Keratinocyte (primary cell): Measurements from ENCODE around the gene NAP1L4. TPM values are rescaled to one million over a fixed set of nuclear protein-coding genes. Genes with fewer than 3 reads are reported as not detected.

Experiments used
- DNase-seq: peaks from one replicate; pipeline ENCODE4 v3.0.0-alpha.2; 2011; ENCODE audit warnings: low read depth, missing footprints, low spot score
- FAIRE-seq: peaks from 2 replicates; lab custom pipeline; 2011; peaks lifted over from hg19 to GRCh38; lab: Jason Lieb, UNC
- H2AFZ ChIP-seq: 2 replicates; pipeline ENCODE4 v1.6.0; 2012; ENCODE audit warnings: low read length, control low read depth, inconsistent platforms; ENCODE audit not compliant: control insufficient read depth
- H3K27ac ChIP-seq: 2 replicates; pipeline ENCODE4 v1.5.1; 2011; ENCODE audit warnings: low read length; ENCODE audit not compliant: control insufficient read depth, insufficient read depth
- H3K27me3 ChIP-seq: 3 replicates; pipeline ENCODE4 v1.6.0; 2011; ENCODE audit warnings: low read length; ENCODE audit not compliant: control insufficient read depth, insufficient read depth; ENCODE audit errors: extremely low read depth
- H3K36me3 ChIP-seq, 2 experiments: 2 replicates in 1 of 2; 3 replicates in 1 of 2; pipeline ENCODE4 v1.5.1; 2011; ENCODE audit warnings: low read length in 2 of 2, mild to moderate bottlenecking in 1 of 2; ENCODE audit not compliant: control insufficient read depth in 2 of 2, insufficient read depth in 2 of 2; ENCODE audit errors: extremely low read depth in 1 of 2
- H3K4me1 ChIP-seq: 3 replicates; pipeline ENCODE4 v1.5.1; 2011; ENCODE audit warnings: low read length; ENCODE audit not compliant: control insufficient read depth, insufficient read depth; ENCODE audit errors: extremely low read depth
- H3K4me2 ChIP-seq: 3 replicates; pipeline ENCODE4 v1.6.0; 2011; ENCODE audit warnings: low read depth, low read length; ENCODE audit not compliant: control insufficient read depth, insufficient read depth; ENCODE audit errors: extremely low read depth
- H3K4me3 ChIP-seq, 3 experiments: fragments of 200-600 bp in 1 of 3; sonication (generic) in 1 of 3; 2 replicates in 2 of 3; 3 replicates in 1 of 3; pipeline ENCODE4 v1.5.1; 2011 to 2016; ENCODE audit warnings: low read length in 3 of 3, mild to moderate bottlenecking in 3 of 3, control low read depth in 2 of 3, inconsistent platforms in 1 of 3, low read depth in 1 of 3, mixed read lengths in 1 of 3, mixed run types in 1 of 3, moderate library complexity in 1 of 3; ENCODE audit not compliant: control insufficient read depth in 2 of 3, insufficient read depth in 2 of 3; ENCODE audit errors: extremely low read depth in 1 of 3
- H3K79me2 ChIP-seq: 2 replicates; pipeline ENCODE4 v1.6.0; 2012; ENCODE audit warnings: low read length; ENCODE audit not compliant: control insufficient read depth, insufficient read depth
- H3K9ac ChIP-seq: 3 replicates; pipeline ENCODE4 v1.6.0; 2011; ENCODE audit warnings: low read length; ENCODE audit not compliant: control insufficient read depth, insufficient read depth; ENCODE audit errors: extremely low read depth
- H3K9me1 ChIP-seq: 3 replicates; pipeline ENCODE4 v1.6.0; 2011; ENCODE audit warnings: low read length; ENCODE audit not compliant: control insufficient read depth, insufficient read depth; ENCODE audit errors: extremely low read depth
- H3K9me3 ChIP-seq: 2 replicates; pipeline ENCODE4 v1.5.1; 2012; ENCODE audit warnings: low read depth, low read length; ENCODE audit not compliant: control insufficient read depth
- H4K20me1 ChIP-seq: 3 replicates; pipeline ENCODE4 v1.6.0; 2011; ENCODE audit warnings: low read length; ENCODE audit not compliant: control insufficient read depth, insufficient read depth; ENCODE audit errors: extremely low read depth
- EZH2 ChIP-seq: IDR thresholded peaks from one replicate; pipeline ENCODE4 v1.6.1; 2012; ENCODE audit warnings: inconsistent platforms, mild to moderate bottlenecking, low read length, moderate library complexity
- dilution Hi-C: fragments of 300-500 bp; cut with MboI; formaldehyde crosslinking; loops from one replicate; pipeline ENCODE4 v1.7.0; 2020; ENCODE audit warnings: low sequenced_read_pairs; ENCODE audit not compliant: extremely low pct_ligation_motif_present
- polyA plus RNA-seq, 5 experiments: library from polyadenylated mRNA; depleted of rRNA in 3 of 5; stranded (reverse) in 3 of 5; stranded (forward) in 1 of 5; unstranded in 1 of 5; fragments of >200 nt; gene quantifications; 1 replicate in 1 of 5; 2 replicates in 3 of 5; 3 replicates in 1 of 5; pipeline versions ENCODE4 v1.2.1 to v1.2.3, GENCODE V29; 2011 to 2012; ENCODE audit warnings: missing spikeins in 2 of 5, low read depth in 1 of 5, low replicate concordance in 1 of 5
- TF ChIP-seq, protein P1 (sequence below), 3 experiments: IDR thresholded peaks in 1 of 3; conservative IDR thresholded peaks in 1 of 3; optimal IDR thresholded peaks in 1 of 3; 2 replicates in 2 of 3; 3 replicates in 1 of 3; pipeline versions ENCODE3 to v1.5.1; 2011; ENCODE audit warnings: low read length in 3 of 3, mild to moderate bottlenecking in 3 of 3, moderate library complexity in 2 of 3, control low read depth in 1 of 3, inconsistent platforms in 1 of 3; ENCODE audit not compliant: insufficient read depth in 2 of 3; ENCODE audit errors: extremely low read depth in 1 of 3

NAP1L4 gene
- polyA plus RNA-seq, 1 donor (not counting 4 experiments of a cell fraction or from before 2014, with no cell fraction given), result 136 TPM

DNA sequence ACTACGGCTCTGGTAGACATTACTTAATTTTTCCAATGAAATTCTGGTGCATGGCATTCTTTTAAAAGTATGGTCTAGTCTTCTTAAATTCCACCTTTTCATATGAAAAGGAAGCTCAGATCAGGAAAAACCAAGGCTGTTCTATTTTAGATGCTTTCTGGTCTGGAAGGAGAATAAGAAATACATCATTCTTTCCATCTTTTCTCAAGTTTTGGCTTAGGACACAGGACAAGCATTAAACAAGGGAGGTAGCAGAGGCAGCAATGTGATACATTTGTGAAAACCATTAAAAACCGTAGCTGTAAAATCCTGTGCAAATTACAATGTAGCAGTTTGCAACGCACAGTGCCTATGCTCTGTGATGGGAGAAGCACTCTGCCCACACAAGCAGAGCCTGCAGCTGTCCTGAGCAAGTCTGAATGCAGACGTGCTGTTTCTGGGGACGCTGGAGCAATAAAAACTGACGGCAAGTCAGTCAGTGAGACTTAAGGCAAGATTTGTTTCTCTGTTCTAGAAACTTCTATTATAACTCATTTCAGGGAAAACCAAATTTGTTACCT lies 23.7 kb downstream of the NAP1L4 start:
- Histone ChIP-seq H3K36me3 (peaks cover 58 to 64% of the 10 kb centered on the region in 2 experiments), H4K20me1 (peaks cover 6% of the 10 kb centered on the region)
- dilution Hi-C loops, result no loop called here

DNA sequence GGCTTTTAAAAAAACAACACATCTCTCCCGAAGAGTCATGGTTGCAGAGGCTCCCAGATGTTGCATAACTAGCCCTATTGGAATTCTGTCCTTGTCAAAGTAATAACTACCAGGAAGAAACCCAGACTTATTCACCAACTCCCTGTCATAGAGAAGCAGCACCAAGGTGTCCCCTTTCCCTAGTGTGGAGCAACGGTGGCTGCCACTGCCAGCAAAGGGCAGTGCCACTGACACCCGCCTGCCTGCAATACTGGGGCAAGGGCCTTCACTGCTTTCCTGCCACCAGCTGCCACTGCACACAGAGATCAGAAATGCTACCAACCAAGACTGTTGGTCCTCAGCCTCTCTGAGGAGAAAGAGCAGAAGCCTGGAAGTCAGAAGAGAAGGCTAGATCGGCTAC lies 27.3 kb downstream of the NAP1L4 start:
- no peak for DNase-seq
- TF ChIP-seq, protein P1, sequence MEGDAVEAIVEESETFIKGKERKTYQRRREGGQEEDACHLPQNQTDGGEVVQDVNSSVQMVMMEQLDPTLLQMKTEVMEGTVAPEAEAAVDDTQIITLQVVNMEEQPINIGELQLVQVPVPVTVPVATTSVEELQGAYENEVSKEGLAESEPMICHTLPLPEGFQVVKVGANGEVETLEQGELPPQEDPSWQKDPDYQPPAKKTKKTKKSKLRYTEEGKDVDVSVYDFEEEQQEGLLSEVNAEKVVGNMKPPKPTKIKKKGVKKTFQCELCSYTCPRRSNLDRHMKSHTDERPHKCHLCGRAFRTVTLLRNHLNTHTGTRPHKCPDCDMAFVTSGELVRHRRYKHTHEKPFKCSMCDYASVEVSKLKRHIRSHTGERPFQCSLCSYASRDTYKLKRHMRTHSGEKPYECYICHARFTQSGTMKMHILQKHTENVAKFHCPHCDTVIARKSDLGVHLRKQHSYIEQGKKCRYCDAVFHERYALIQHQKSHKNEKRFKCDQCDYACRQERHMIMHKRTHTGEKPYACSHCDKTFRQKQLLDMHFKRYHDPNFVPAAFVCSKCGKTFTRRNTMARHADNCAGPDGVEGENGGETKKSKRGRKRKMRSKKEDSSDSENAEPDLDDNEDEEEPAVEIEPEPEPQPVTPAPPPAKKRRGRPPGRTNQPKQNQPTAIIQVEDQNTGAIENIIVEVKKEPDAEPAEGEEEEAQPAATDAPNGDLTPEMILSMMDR (optimal IDR thresholded peaks at IDR 0.05 in 1 of 3, IDR thresholded peaks at IDR 0.05 in 1 of 3, conservative IDR thresholded peaks at IDR 0.05 in 1 of 3; ENCODE audit: extremely low read depth in 1 of 3, insufficient read depth in 2 of 3, low read length in 3 of 3), result no peak
- TF ChIP-seq EZH2, result no peak
- H3K79me2 ChIP-seq, result peaks cover 60% of the 10 kb centered on the region
- peaks cover 9% of the 10 kb centered on the region for H3K4me1 ChIP-seq
- no peak overlapping the region for H3K4me3 ChIP-seq
- H3K9ac ChIP-seq, result no peak overlapping the region
- H3K9me1 ChIP-seq, result peaks cover 4% of the 10 kb centered on the region
- no peak overlapping the region for H2AFZ ChIP-seq
- H3K27me3 ChIP-seq, result no peaks in the 10 kb centered on the region
- H4K20me1 ChIP-seq, result peaks cover 6% of the 10 kb centered on the region
- dilution Hi-C loops, result no loop called here
- H3K9me3 ChIP-seq, result no peaks in the 10 kb centered on the region
- FAIRE-seq, result no peak
- peaks cover 53 to 54% of the 10 kb centered on the region in 2 experiments for H3K36me3 ChIP-seq
- no peak overlapping the region for H3K4me2 ChIP-seq
- no peak overlapping the region for H3K27ac ChIP-seq

More for the DNA sequence above, 23.7 kb downstream of the NAP1L4 start:
- H3K9me1 ChIP-seq, result peaks cover 4% of the 10 kb centered on the region
- H3K9ac ChIP-seq, result no peak overlapping the region
- H3K27ac ChIP-seq, result no peak overlapping the region
- no peak overlapping the region for H3K4me2 ChIP-seq
- H3K4me1 ChIP-seq, result peaks cover 3% of the 10 kb centered on the region
- no peak for FAIRE-seq
- H3K27me3 ChIP-seq, result no peaks in the 10 kb centered on the region
- no peak for TF ChIP-seq EZH2
- TF ChIP-seq, protein P1 (optimal IDR thresholded peaks at IDR 0.05 in 1 of 3, IDR thresholded peaks at IDR 0.05 in 1 of 3, conservative IDR thresholded peaks at IDR 0.05 in 1 of 3; ENCODE audit: extremely low read depth in 1 of 3, insufficient read depth in 2 of 3, low read length in 3 of 3), result no peak
- no peak overlapping the region for H2AFZ ChIP-seq
- DNase-seq, result no peak
- peaks cover 58% of the 10 kb centered on the region for H3K79me2 ChIP-seq
- no peak overlapping the region for H3K4me3 ChIP-seq
- no peaks in the 10 kb centered on the region for H3K9me3 ChIP-seq
